ENCODE measurements around the gene PTPDC1.

The PTPDC1 gene, protein sequence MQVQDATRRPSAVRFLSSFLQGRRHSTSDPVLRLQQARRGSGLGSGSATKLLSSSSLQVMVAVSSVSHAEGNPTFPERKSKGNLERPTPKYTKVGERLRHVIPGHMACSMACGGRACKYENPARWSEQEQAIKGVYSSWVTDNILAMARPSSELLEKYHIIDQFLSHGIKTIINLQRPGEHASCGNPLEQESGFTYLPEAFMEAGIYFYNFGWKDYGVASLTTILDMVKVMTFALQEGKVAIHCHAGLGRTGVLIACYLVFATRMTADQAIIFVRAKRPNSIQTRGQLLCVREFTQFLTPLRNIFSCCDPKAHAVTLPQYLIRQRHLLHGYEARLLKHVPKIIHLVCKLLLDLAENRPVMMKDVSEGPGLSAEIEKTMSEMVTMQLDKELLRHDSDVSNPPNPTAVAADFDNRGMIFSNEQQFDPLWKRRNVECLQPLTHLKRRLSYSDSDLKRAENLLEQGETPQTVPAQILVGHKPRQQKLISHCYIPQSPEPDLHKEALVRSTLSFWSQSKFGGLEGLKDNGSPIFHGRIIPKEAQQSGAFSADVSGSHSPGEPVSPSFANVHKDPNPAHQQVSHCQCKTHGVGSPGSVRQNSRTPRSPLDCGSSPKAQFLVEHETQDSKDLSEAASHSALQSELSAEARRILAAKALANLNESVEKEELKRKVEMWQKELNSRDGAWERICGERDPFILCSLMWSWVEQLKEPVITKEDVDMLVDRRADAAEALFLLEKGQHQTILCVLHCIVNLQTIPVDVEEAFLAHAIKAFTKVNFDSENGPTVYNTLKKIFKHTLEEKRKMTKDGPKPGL

GRCh38 chr9:94084314-94084713, at the start of gene PTPDC1:
PTPDC1 (plus strand) TSS chr9:94084464; CDS start chr9:94084531, 67 bp downstream.
- DNase-seq (ENCODE audit: low read depth in 2 of 2, low spot score in 1 of 2), result no peak

GRCh38 chr9:94034511-94034910, 49.8 kb upstream of the PTPDC1 start:
- DNase-seq (ENCODE audit: low read depth in 2 of 2, low spot score in 1 of 2), result no peak

- DNase-seq (ENCODE audit: low read depth in 2 of 2, low spot score in 1 of 2), result no peak
Observed at GRCh38 chr9:94039786-94040185, 44.5 kb upstream of the PTPDC1 start.

DNA sequence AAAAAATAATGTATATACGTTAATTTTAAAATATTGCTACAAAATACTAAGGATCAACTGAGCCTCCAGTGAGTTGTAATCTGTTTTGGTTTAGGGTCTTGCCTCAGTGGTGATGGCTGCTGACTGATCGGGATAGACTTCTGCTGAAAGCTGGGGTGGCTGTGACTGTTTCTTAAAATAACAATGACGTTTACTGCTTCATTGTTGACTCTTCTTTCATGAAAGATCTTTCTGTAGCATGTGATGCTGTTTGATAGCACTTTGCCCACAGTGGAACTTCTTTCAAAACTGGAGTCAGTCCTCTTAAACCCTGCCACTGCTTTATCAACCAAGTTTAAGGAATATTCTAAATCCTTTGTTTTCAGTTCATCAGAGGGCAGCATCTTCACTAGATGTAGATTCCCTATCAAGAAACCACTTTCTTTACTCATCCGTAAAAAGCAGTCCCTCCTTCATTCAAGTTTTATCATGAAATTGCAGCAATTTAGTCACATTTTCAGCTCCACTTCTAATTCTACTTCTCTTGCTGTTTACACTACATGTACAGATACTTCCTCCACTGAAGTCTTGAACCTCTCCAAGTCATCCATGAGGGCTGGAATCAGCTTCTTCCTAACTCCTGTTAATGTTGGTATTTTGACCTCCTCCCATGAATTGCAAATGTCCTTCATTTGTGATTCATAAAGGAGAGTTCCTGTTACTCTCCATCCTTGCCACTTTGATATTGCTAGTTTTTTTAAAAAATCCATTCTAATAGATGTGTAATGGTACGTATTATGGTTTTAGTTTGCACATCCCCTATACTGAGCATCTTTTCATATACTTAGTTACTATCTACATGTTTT, 41.5 kb upstream of the PTPDC1 start:
- no peak for DNase-seq (ENCODE audit: low read depth in 2 of 2, low spot score in 1 of 2)

GRCh38 chr9:94054716-94055115, 29.5 kb upstream of the PTPDC1 start:
- DNase-seq (ENCODE audit: low read depth in 2 of 2, low spot score in 1 of 2), result no peak

GRCh38 chr9:94056442-94056974, 27.8 kb upstream of the PTPDC1 start:
- no peak for DNase-seq (ENCODE audit: low read depth in 2 of 2, low spot score in 1 of 2)

DNA sequence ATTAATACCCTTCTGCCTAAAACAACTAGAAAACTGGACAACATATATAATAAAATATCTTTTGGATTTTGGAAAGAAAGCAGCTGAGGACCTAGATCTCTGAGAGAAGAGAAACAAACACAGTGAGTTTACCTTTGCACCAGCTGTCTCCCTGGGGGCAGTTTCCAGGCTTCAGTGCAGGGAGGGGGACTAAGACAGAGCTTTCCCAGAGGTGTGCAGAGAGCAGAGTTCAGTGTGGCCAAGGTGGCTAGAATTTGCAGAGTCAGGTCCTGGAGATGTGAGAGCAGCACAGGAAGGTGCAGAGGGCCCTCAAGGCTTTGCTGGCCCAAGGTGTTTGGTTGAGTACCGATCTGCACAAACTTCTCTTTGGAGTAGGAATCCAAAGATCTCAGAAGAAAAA, 26.3 kb upstream of the PTPDC1 start:
- DNase-seq (ENCODE audit: low read depth in 2 of 2, low spot score in 1 of 2), result no peak

- DNase-seq (ENCODE audit: low read depth in 2 of 2, low spot score in 1 of 2), result no peak
Observed at GRCh38 chr9:94061864-94062263, 22.4 kb upstream of the PTPDC1 start.

DNA sequence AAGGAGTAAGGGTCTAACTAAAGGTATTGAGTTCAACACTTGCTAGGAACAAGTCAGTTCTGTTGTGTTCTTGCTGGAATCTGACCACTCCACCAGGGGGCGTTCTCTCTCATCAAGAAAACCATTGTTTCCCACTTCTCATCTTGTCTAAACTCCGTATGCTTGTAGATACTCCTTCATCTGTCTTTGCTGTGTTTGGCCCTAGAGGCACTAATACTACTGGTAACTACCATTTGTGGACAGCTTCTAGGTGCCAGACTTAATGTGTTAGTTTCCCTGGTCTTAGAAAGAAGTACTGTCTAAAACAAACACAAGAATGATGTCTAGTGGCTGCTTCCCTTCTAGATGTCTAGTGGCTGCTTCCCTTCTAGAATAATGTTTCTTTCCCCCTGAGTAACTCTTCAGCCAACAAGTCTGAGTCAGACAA, 18.7 kb upstream of the PTPDC1 start:
- DNase-seq (ENCODE audit: low read depth in 2 of 2, low spot score in 1 of 2), result peak; percentile 52 to 74

DNA sequence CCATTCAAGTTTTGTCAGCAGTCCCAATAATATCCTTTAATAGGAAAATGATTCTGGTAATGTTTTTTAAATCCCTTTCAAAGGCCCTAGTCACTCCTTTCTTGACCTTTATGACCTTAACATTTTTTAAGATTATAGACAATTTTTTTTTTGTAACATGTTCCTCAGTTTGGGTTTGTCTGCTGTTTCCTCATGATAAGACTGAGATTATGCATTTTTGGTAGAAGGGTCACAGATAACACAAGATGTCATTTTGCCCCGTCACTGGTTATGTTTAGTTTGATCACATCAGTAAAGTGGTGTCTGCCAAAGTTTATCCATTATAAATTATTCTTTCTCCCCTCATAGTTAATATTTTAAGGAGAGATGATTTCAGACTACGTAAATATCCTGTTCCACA, 16.0 kb upstream of the PTPDC1 start:
- no peak for DNase-seq (ENCODE audit: low read depth in 2 of 2, low spot score in 1 of 2)

DNA sequence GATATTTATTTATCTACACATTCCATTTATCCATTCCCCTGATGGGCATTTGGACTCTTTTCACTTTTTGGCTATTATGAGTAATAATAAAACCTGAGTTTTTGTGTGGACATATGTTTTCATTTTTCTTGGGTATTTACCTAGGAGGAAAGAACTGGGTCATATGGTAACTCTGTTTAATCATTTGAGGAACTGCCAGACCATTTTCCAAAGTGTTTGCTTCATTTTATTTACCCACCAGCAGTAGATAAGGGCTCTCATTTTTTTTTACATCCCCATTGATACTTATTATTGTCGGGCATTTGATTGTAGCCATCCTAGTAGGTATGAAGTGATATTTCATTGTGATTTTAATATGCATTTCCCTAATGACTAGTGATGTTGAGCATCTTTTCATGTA, 7.7 kb upstream of the PTPDC1 start:
- DNase-seq (ENCODE audit: low read depth in 2 of 2, low spot score in 1 of 2), result no peak

- DNase-seq (ENCODE audit: low read depth in 2 of 2, low spot score in 1 of 2), result no peak
Observed at GRCh38 chr9:94078086-94078485, 6.2 kb upstream of the PTPDC1 start.

DNA sequence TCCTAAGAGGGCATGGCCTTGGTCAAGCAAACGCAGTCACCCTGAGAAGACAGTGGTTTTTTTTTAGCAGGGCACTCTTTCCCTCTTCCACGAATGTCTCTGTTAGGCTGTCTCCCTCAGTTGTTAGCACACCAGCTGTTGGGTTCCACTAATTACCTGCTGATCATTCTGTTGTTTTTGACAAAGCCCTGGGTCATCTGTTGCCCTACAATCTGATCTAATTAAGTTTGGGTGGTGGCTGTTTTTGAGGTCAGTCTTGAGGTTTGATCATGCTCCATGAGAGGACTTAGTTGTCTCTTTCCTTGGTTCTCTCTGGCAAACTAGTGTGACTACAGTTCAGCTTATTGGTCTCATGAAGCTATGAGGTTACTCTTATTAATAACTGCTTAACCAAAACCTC, 5.0 kb upstream of the PTPDC1 start:
- no peak for DNase-seq (ENCODE audit: low read depth in 2 of 2, low spot score in 1 of 2)

DNA sequence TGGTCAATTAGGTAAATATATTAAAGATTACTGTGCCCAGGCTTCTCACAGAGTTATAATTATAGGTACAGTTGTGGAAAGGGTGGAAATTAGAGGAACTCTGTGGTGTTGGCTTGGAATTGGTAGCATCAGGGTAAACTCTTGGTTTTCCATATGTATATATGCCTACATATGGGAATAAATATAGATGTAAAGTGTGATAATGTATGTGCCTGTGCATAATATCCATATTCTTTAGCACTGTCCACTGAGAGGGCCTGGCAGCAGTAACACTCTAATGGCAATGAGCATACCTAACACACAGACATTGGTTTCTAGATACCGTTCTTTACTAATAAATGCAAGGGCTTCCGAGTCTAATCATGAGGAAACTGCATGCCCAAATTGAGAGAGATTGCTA, 4.0 kb upstream of the PTPDC1 start:
- no peak for DNase-seq (ENCODE audit: low read depth in 2 of 2, low spot score in 1 of 2)

GRCh38 chr9:94081435-94081834, 2.8 kb upstream of the PTPDC1 start:
- no peak for DNase-seq (ENCODE audit: low read depth in 2 of 2, low spot score in 1 of 2)

- no peak for DNase-seq (ENCODE audit: low read depth in 2 of 2, low spot score in 1 of 2)
Observed at GRCh38 chr9:94081864-94082463, 2.3 kb upstream of the PTPDC1 start.

- no peak for DNase-seq (ENCODE audit: low read depth in 2 of 2, low spot score in 1 of 2)
Observed at GRCh38 chr9:94082553-94082952, 1.7 kb upstream of the PTPDC1 start.

- DNase-seq (ENCODE audit: low read depth in 2 of 2, low spot score in 1 of 2), result no peak
Observed at GRCh38 chr9:94082956-94083355, 1.3 kb upstream of the PTPDC1 start.

GRCh38 chr9:94083384-94083783, 880 bp upstream of the PTPDC1 start:
- no peak for DNase-seq (ENCODE audit: low read depth in 2 of 2, low spot score in 1 of 2)

DNA sequence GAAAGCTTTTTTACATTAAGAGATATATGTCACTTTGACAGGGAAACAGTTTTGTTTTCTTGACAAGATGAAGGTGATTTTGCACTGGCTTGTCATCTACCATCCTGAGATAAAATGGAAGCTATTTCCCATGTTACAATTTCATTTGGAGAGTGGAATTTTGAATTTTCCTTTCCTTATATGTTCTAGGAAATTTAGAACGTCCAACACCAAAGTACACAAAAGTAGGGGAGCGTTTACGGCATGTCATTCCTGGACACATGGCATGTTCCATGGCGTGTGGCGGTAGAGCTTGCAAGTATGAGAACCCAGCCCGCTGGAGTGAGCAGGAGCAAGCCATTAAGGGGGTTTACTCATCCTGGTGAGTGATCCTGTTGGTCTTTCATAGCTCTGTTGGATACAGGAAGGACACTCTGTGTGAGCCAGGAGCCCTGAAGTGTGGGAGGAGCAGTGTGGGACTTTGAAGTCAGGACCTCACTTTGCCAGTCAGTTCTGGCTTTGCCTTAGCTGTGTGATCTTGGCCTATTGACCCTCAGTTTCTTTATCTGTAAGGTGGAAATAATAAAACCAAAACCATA, 887 bp downstream of the PTPDC1 start:
- no peak for DNase-seq (ENCODE audit: low read depth in 2 of 2, low spot score in 1 of 2)
